Small intestine (tissue), 7 donors: Measurements from ENCODE around the gene GMPPA. TPM values are rescaled to one million over a fixed set of nuclear protein-coding genes. Genes with fewer than 3 reads are reported as not detected.
A peak's percentile ranks its signal among the peaks of the same experiment; 100 is the strongest.

Source experiments
- DNase-seq, 2 donors: peaks; one replicate each; pipeline versions ENCODE4 v3.0.0 to v3.0.0-alpha.2; 2013
- FAIRE-seq: peaks from 2 replicates; lab custom pipeline; 2012; peaks lifted over from hg19 to GRCh38; lab: Jason Lieb, UNC
- H3K27ac ChIP-seq, 3 donors: one replicate each; pipeline ENCODE4 v1.5.1; 2013; ENCODE audit warnings: low read length in 2 of 3, mild to moderate bottlenecking in 2 of 3, control low read depth in 1 of 3, inconsistent platforms in 1 of 3, low read depth in 1 of 3, moderate library complexity in 1 of 3
- H3K27me3 ChIP-seq, 3 donors: one replicate each; pipeline ENCODE4 v1.6.1; 2013; ENCODE audit warnings: low read length in 3 of 3, inconsistent platforms in 1 of 3; ENCODE audit not compliant: control insufficient read depth in 3 of 3, insufficient read depth in 3 of 3
- H3K36me3 ChIP-seq, 3 donors: one replicate each; pipeline ENCODE4 v1.6.1; 2013; ENCODE audit warnings: low read length in 3 of 3, inconsistent platforms in 1 of 3, low read depth in 1 of 3, mild to moderate bottlenecking in 1 of 3, moderate library complexity in 1 of 3; ENCODE audit not compliant: control insufficient read depth in 3 of 3, insufficient read depth in 2 of 3
- H3K4me1 ChIP-seq, 3 donors: one replicate each; pipeline ENCODE4 v1.6.1; 2013; ENCODE audit warnings: low read length in 2 of 3, inconsistent platforms in 1 of 3, low read depth in 1 of 3, mild to moderate bottlenecking in 1 of 3, moderate library complexity in 1 of 3; ENCODE audit not compliant: control insufficient read depth in 3 of 3, insufficient read depth in 2 of 3
- H3K4me3 ChIP-seq, 3 donors: one replicate each; pipeline ENCODE4 v1.5.1; 2013; ENCODE audit warnings: low read length in 3 of 3, control low read depth in 1 of 3, inconsistent platforms in 1 of 3, low read depth in 1 of 3, mild to moderate bottlenecking in 1 of 3, moderate library complexity in 1 of 3
- H3K9me3 ChIP-seq, 2 donors: one replicate each; pipeline ENCODE4 v1.6.1; 2013; ENCODE audit warnings: low read depth in 1 of 2, low read length in 1 of 2; ENCODE audit not compliant: control insufficient read depth in 2 of 2, insufficient read depth in 1 of 2
- WGBS, 3 donors: extraction: QIAGEN DNeasy Blood & Tissue Kit; methylation state at CpG; one replicate each; pipeline ENCODE4 v1.1.7; 2013; 5-methylcytosine and 5-hydroxymethylcytosine counted together
- polyA plus RNA-seq, 4 donors: library from polyadenylated mRNA; stranded (reverse) in 3 of 4; unstranded in 1 of 4; fragments of 200-250 nt in 3 of 4; fragments of 120-200 nt in 1 of 4; gene quantifications; one replicate each; pipeline versions ENCODE4 v1.2.1 to v1.2.3, GENCODE V29; 2013
- donor health status: healthy with polysubstance abuse.
- donor health status: control.
- donor health status: control.
- donor health status: Bipolar disorder and iron deficiency.
- donor health status: healthy.

The GMPPA gene
- polyA plus RNA-seq, 4 donors: 52.6 to 63.5 (median 61.3) TPM

GRCh38 chr2:219548990-219549389, 50.3 kb downstream of the GMPPA start:
- peaks cover 0 to 51% (median 4%) of the 10 kb centered on the region in 3 donors for H3K4me1 ChIP-seq
- H3K4me3 ChIP-seq: no peak overlapping the region
- H3K27me3 ChIP-seq: peaks cover 0 to 25% (median 0%) of the 10 kb centered on the region in 3 donors
- WGBS, 3 donors: 93 to 95% (median 95%) methylated on average over 17 to 18 of the region's 18 CpGs
- no peak for FAIRE-seq
- peaks cover 0 to 43% (median 3%) of the 10 kb centered on the region in 3 donors for H3K36me3 ChIP-seq
- DNase-seq: no peak
- no peak overlapping the region for H3K27ac ChIP-seq
- H3K9me3 ChIP-seq: no peaks in the 10 kb centered on the region

- Histone ChIP-seq H3K27me3 (peaks cover 0 to 27% (median 0%) of the 10 kb centered on the region in 3 donors), H3K27ac (no peak overlapping the region), H3K4me1 (peaks cover 0 to 45% (median 4%) of the 10 kb centered on the region in 3 donors), H3K9me3 (no peaks in the 10 kb centered on the region), H3K36me3 (peaks cover 0 to 43% (median 3%) of the 10 kb centered on the region in 3 donors), H3K4me3 (no peak overlapping the region)
- DNase-seq: no peak
- FAIRE-seq: no peak
- WGBS, 3 donors: 81 to 89% (median 86%) methylated on average over 9 of the region's 9 CpGs
These were observed 50.9 kb downstream of the GMPPA start for GRCh38 chr2:219549619-219550018.

- peaks cover 0 to 25% (median 0%) of the 10 kb centered on the region in 3 donors for H3K4me1 ChIP-seq
- FAIRE-seq (no peak), DNase-seq (peak in 1 of 2 donors; percentile 59)
- H3K27ac ChIP-seq: peak overlapping the region in 2 of 3 donors; percentile 22 to 85
- H3K4me3 ChIP-seq: peak overlapping the region; percentile 40 to 55 (median 52)
- peaks cover 0 to 51% (median 3%) of the 10 kb centered on the region in 3 donors for H3K36me3 ChIP-seq
- 5 to 7% (median 5%) methylated on average over 51 to 54 of the region's 54 CpGs for WGBS, 3 donors
- H3K9me3 ChIP-seq: no peaks in the 10 kb centered on the region
- H3K27me3 ChIP-seq: peaks cover 0 to 29% (median 0%) of the 10 kb centered on the region in 3 donors
These were observed 53.0 kb downstream of the GMPPA start for GRCh38 chr2:219551441-219552381.

GRCh38 chr2:219552382-219553167, 53.9 kb downstream of the GMPPA start:
- peak; percentile 78 to 96 for DNase-seq
- peaks cover 0 to 19% (median 0%) of the 10 kb centered on the region in 3 donors for H3K4me1 ChIP-seq
- peaks cover 0 to 29% (median 0%) of the 10 kb centered on the region in 3 donors for H3K27me3 ChIP-seq
- WGBS, 3 donors: 1 to 5% (median 1%) methylated on average over 59 to 99 of the region's 99 CpGs
- no peaks in the 10 kb centered on the region for H3K9me3 ChIP-seq
- H3K27ac ChIP-seq: peak overlapping the region; percentile 35 to 85 (median 62)
- FAIRE-seq: no peak
- H3K36me3 ChIP-seq: peaks cover 0 to 55% (median 3%) of the 10 kb centered on the region in 3 donors
- H3K4me3 ChIP-seq: peak overlapping the region; percentile 40 to 55 (median 52)

- H3K27me3 ChIP-seq: peaks cover 0 to 29% (median 0%) of the 10 kb centered on the region in 3 donors
- WGBS, 3 donors: 18 to 33% (median 28%) methylated on average over 7 of the region's 7 CpGs
- peak overlapping the region in 2 of 3 donors; percentile 40 to 55 for H3K4me3 ChIP-seq
- H3K36me3 ChIP-seq: peaks cover 0 to 51% (median 3%) of the 10 kb centered on the region in 3 donors
- no peak for DNase-seq
- no peak overlapping the region for H3K27ac ChIP-seq
- H3K9me3 ChIP-seq: no peaks in the 10 kb centered on the region
- H3K4me1 ChIP-seq: peaks cover 0 to 19% (median 0%) of the 10 kb centered on the region in 3 donors
- no peak for FAIRE-seq
These were observed 54.4 kb downstream of the GMPPA start for GRCh38 chr2:219553168-219553417.

GRCh38 chr2:219553463-219553963, 54.8 kb downstream of the GMPPA start:
- 80 to 82% (median 81%) methylated on average over 12 of the region's 12 CpGs for WGBS, 3 donors
- Histone ChIP-seq H3K27ac (no peak overlapping the region), H3K4me1 (peaks cover 0 to 19% (median 0%) of the 10 kb centered on the region in 3 donors), H3K27me3 (peaks cover 0 to 29% (median 0%) of the 10 kb centered on the region in 3 donors), H3K4me3 (no peak overlapping the region), H3K9me3 (no peaks in the 10 kb centered on the region), H3K36me3 (peaks cover 0 to 51% (median 3%) of the 10 kb centered on the region in 3 donors)
- no peak for DNase-seq
- no peak for FAIRE-seq

GRCh38 chr2:219554350-219554749, 55.7 kb downstream of the GMPPA start:
- H3K27me3 ChIP-seq: peaks cover 0 to 29% (median 0%) of the 10 kb centered on the region in 3 donors
- peaks cover 0 to 19% (median 0%) of the 10 kb centered on the region in 3 donors for H3K4me1 ChIP-seq
- peaks cover 0 to 46% (median 3%) of the 10 kb centered on the region in 3 donors for H3K36me3 ChIP-seq
- H3K9me3 ChIP-seq: no peaks in the 10 kb centered on the region
- no peak for FAIRE-seq
- WGBS, 3 donors: 87 to 93% (median 92%) methylated on average over 14 to 15 of the region's 15 CpGs
- H3K4me3 ChIP-seq: no peak overlapping the region
- no peak for DNase-seq
- no peak overlapping the region for H3K27ac ChIP-seq

- H3K4me3 ChIP-seq: no peak overlapping the region
- DNase-seq: no peak
- WGBS, 3 donors: 93 to 96% (median 93%) methylated on average over 20 of the region's 20 CpGs
- peaks cover 0 to 34% (median 0%) of the 10 kb centered on the region in 3 donors for H3K36me3 ChIP-seq
- H3K4me1 ChIP-seq: peaks cover 0 to 19% (median 0%) of the 10 kb centered on the region in 3 donors
- peaks cover 0 to 22% (median 0%) of the 10 kb centered on the region in 3 donors for H3K27me3 ChIP-seq
- H3K9me3 ChIP-seq: no peaks in the 10 kb centered on the region
- no peak overlapping the region for H3K27ac ChIP-seq
- FAIRE-seq: no peak
These were observed 57.3 kb downstream of the GMPPA start for GRCh38 chr2:219555956-219556355.
